HCT116 (cell line): ENCODE results near the gene DENND4A. TPM values are rescaled to one million over a fixed set of nuclear protein-coding genes. Genes with fewer than 3 reads are reported as not detected.

Source experiments
- ATAC-seq: fragments of 200-7000 bp; cut with Tn5 transposase; 2 replicates; pipeline ENCODE4 v1.9.1; 2020; ENCODE audit warnings: mild to moderate bottlenecking, moderate library complexity
- BruUV-seq: library from RNA; stranded (reverse); fragments of 400-500 nt; replicated peaks from 2 replicates; lab custom pipeline; 2021; lab: Mats Ljungman, UMichigan
- CTCF ChIA-PET: fragments of 300-600 bp; sonication (Branson Sonifier 250); formaldehyde crosslinking; loops from one replicate; lab custom pipeline; 2021; ENCODE audit warnings: antibody characterized with exemption; lab: Charles Lee
- POLR2A ChIA-PET: fragments of 300-600, 350-600 bp; sonication (Branson Sonifier 250); formaldehyde crosslinking; loops from one replicate; lab custom pipeline; 2021; ENCODE audit warnings: antibody characterized with exemption; lab: Charles Lee
- RAD21 ChIA-PET, 2 experiments: fragments of 300-600 bp; sonication (Branson Sonifier 250); formaldehyde crosslinking; loops; one replicate each; lab custom pipeline; 2023; ENCODE audit warnings: low total read pairs in 2 of 2; ENCODE audit not compliant: uncharacterized antibody in 2 of 2, unreplicated experiment in 2 of 2, low non-redundant PET in 1 of 2; lab: Charles Lee
- DNase-seq: peaks from one replicate; pipeline ENCODE4 v3.0.0-alpha.2; 2010; ENCODE audit warnings: low read depth, low spot score
- H2AFZ ChIP-seq: fragments of 200-600 bp; shearing (Covaris generic), sonication (generic); 2 replicates; pipeline ENCODE4 v1.6.1; 2017; ENCODE audit warnings: low read depth, mixed run types, mixed read lengths, antibody characterized with exemption, low read length; ENCODE audit not compliant: poor library complexity, severe bottlenecking
- H3K27ac ChIP-seq: 2 replicates; pipeline ENCODE4 v1.5.1; 2012; ENCODE audit warnings: low read depth, low read length
- H3K27me3 ChIP-seq: fragments of 200-600 bp; sonication (generic); 2 replicates; pipeline ENCODE4 v1.6.1; 2016; ENCODE audit warnings: mixed run types, low read length, mixed read lengths; ENCODE audit not compliant: insufficient read depth
- H3K36me3 ChIP-seq, 2 experiments: fragments of 200-500 bp in 1 of 2; fragments of 200-600 bp in 1 of 2; sonication (Bioruptor generic) in 1 of 2; sonication (generic) in 1 of 2; 2 replicates each; pipeline versions ENCODE4 v1.5.1 to v1.6.1; 2014 to 2016; ENCODE audit warnings: low read length in 2 of 2, inconsistent platforms in 1 of 2, mixed read lengths in 1 of 2, mixed run types in 1 of 2; ENCODE audit not compliant: insufficient read depth in 2 of 2, control insufficient read depth in 1 of 2
- H3K4me1 ChIP-seq, 2 experiments: fragments of 200-600 bp in 1 of 2; sonication (generic) in 1 of 2; 2 replicates each; pipeline versions ENCODE4 v1.5.1 to v1.6.1; 2012 to 2017; ENCODE audit warnings: low read length in 2 of 2, inconsistent platforms in 1 of 2, mild to moderate bottlenecking in 1 of 2, mixed read lengths in 1 of 2, mixed run types in 1 of 2, moderate library complexity in 1 of 2; ENCODE audit not compliant: insufficient read depth in 2 of 2, control insufficient read depth in 1 of 2
- H3K4me2 ChIP-seq: fragments of 200-600 bp; sonication (generic); 2 replicates; pipeline ENCODE4 v1.6.1; 2017; ENCODE audit warnings: mixed run types, low read length, mixed read lengths
- H3K4me3 ChIP-seq, 2 experiments: fragments of 200-600 bp in 1 of 2; sonication (generic) in 1 of 2; replicated peaks in 1 of 2; 2 replicates each; pipeline ENCODE4 v1.5.1; 2011 to 2016; ENCODE audit warnings: low read length in 2 of 2, control low read depth in 1 of 2, low read depth in 1 of 2, mild to moderate bottlenecking in 1 of 2, mixed read lengths in 1 of 2, mixed run types in 1 of 2
- H3K79me2 ChIP-seq: fragments of 200-600 bp; sonication (generic); 2 replicates; pipeline ENCODE4 v1.6.1; 2017; ENCODE audit warnings: mild to moderate bottlenecking, mixed run types, low read length, moderate library complexity, mixed read lengths; ENCODE audit not compliant: insufficient read depth
- H3K9ac ChIP-seq: fragments of 200-600 bp; sonication (generic); 2 replicates; pipeline ENCODE4 v1.6.1; 2016; ENCODE audit warnings: low read length, mixed read lengths
- H3K9me2 ChIP-seq: fragments of 200-600 bp; sonication (generic), shearing (Covaris generic); 2 replicates; pipeline ENCODE4 v1.6.1; 2017; ENCODE audit warnings: mixed run types, mild to moderate bottlenecking, moderate library complexity; ENCODE audit not compliant: insufficient read depth
- H3K9me3 ChIP-seq, 2 experiments: fragments of 200-500 bp in 1 of 2; fragments of 200-600 bp in 1 of 2; sonication (Bioruptor generic) in 1 of 2; sonication (generic) in 1 of 2; 2 replicates each; pipeline ENCODE4 v1.6.1; 2014 to 2017; ENCODE audit warnings: low read length in 2 of 2, mixed read lengths in 2 of 2, inconsistent platforms in 1 of 2, low read depth in 1 of 2, mild to moderate bottlenecking in 1 of 2, mixed run types in 1 of 2, moderate library complexity in 1 of 2; ENCODE audit not compliant: control insufficient read depth in 1 of 2, insufficient read depth in 1 of 2
- H4K20me1 ChIP-seq: fragments of 200-600 bp; sonication (generic), shearing (Covaris generic); 2 replicates; pipeline ENCODE4 v1.6.1; 2017; ENCODE audit warnings: mixed run types, mild to moderate bottlenecking, moderate library complexity; ENCODE audit not compliant: insufficient read depth
- CBX3 ChIP-seq: IDR thresholded peaks from 2 replicates; pipeline ENCODE4 v1.6.1; 2012; ENCODE audit warnings: low read depth
- CEBPB ChIP-seq: IDR thresholded peaks from 2 replicates; pipeline ENCODE4 v1.6.1; 2012; ENCODE audit warnings: low read depth
- EGR1 ChIP-seq: IDR thresholded peaks from 2 replicates; pipeline ENCODE4 v1.6.1; 2012; ENCODE audit warnings: low read depth
- ELF1 ChIP-seq: IDR thresholded peaks from 2 replicates; pipeline ENCODE4 v1.6.1; 2012; ENCODE audit warnings: low read depth, borderline replicate concordance
- EZH2 ChIP-seq: fragments of 200-600 bp; sonication (generic); IDR thresholded peaks from 2 replicates; pipeline ENCODE4 v1.6.1; 2017; ENCODE audit warnings: antibody characterized with exemption, mixed run types
- EZH2phosphoT487 ChIP-seq: fragments of 200-600 bp; IDR thresholded peaks from 2 replicates; pipeline ENCODE4 v1.6.1; 2018; ENCODE audit warnings: antibody characterized with exemption, borderline replicate concordance
- FOSL1 ChIP-seq: IDR thresholded peaks from 2 replicates; pipeline ENCODE4 v1.6.1; 2012; ENCODE audit warnings: low read depth
- RAD21 ChIP-seq: IDR thresholded peaks from 2 replicates; pipeline ENCODE4 v1.6.1; 2012; ENCODE audit warnings: low read depth, mild to moderate bottlenecking
- SIN3A ChIP-seq: IDR thresholded peaks from 2 replicates; pipeline ENCODE4 v1.6.1; 2012; ENCODE audit warnings: low read depth
- SP1 ChIP-seq: IDR thresholded peaks from 2 replicates; pipeline ENCODE4 v1.6.1; 2012; ENCODE audit warnings: low read depth
- TCF7L2 ChIP-seq: IDR thresholded peaks from 2 replicates; pipeline ENCODE4 v1.7.0; 2011; ENCODE audit warnings: borderline replicate concordance, inconsistent platforms; ENCODE audit not compliant: insufficient read depth, insufficient read length; ENCODE audit errors: extremely low read depth
- YY1 ChIP-seq: IDR thresholded peaks from 2 replicates; pipeline ENCODE4 v1.6.1; 2011; ENCODE audit warnings: low read length, low read depth, moderate library complexity, mild to moderate bottlenecking; ENCODE audit not compliant: insufficient replicate concordance; ENCODE audit errors: extremely low read depth
- ZFX ChIP-seq: fragments of 450-650 bp; IDR thresholded peaks from 2 replicates; pipeline ENCODE4 v1.6.1; 2017
- ZNF274 ChIP-seq: fragments of 200-500 bp; sonication (Bioruptor generic); IDR thresholded peaks from 2 replicates; pipeline ENCODE4 v1.6.1; 2014; ENCODE audit warnings: mild to moderate bottlenecking, low read depth, low read length, inconsistent platforms
- intact Hi-C: fragments of 100-400 bp; cut with micrococcal nuclease; formaldehyde crosslinking; loops from 2 replicates; pipeline ENCODE4 v1.10.0; 2022
- total RNA-seq: library from RNA; stranded (reverse); gene quantifications from one replicate; pipeline ENCODE4 v1.2.1, GENCODE V29; 2021; ENCODE audit not compliant: unreplicated experiment
- TF ChIP-seq, protein P1 (sequence below), 3 experiments: fragments of 200-600 bp in 1 of 3; sonication (generic) in 1 of 3; IDR thresholded peaks in 2 of 3; conservative IDR thresholded peaks in 1 of 3; 2 replicates each; pipeline ENCODE4 v1.5.1; 2012 to 2017; ENCODE audit warnings: low read depth in 2 of 3, low read length in 2 of 3, antibody characterized with exemption in 1 of 3, borderline replicate concordance in 1 of 3, control low read depth in 1 of 3, mild to moderate bottlenecking in 1 of 3, mixed read lengths in 1 of 3, mixed run types in 1 of 3, moderate library complexity in 1 of 3; ENCODE audit not compliant: insufficient read depth in 1 of 3
- TF ChIP-seq, protein P2 (sequence below): IDR thresholded peaks from 2 replicates; pipeline ENCODE4 v1.6.1; 2012
- TF ChIP-seq, protein P3 (sequence below): IDR thresholded peaks from 2 replicates; pipeline ENCODE4 v1.6.1; 2011; ENCODE audit warnings: mild to moderate bottlenecking, low read length, moderate library complexity; ENCODE audit not compliant: insufficient replicate concordance; ENCODE audit errors: extremely low read depth

Gene DENND4A
- total RNA-seq, 1 experiment from 2014 or later: 9.1 TPM

DNA sequence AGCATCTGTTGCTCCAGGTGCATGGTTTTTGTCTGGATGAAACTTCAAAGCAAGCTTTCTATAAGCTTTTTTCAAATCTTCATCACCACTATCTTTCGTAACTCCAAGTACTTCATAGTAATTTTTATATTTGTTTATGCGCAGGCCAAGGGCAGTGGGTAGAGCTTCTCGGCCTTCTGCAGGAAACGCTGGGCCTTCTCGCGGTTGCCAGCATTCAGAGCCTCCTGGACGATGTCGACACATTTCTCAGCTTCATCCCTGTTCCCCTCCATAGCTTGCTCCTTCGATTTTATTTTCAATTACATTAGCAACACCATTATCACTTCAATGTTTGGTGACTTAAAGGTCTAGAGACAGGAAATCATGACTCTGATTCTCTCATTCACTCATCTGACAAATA, 20.2 kb downstream of the DENND4A start (continued):
- TF ChIP-seq, protein P1, sequence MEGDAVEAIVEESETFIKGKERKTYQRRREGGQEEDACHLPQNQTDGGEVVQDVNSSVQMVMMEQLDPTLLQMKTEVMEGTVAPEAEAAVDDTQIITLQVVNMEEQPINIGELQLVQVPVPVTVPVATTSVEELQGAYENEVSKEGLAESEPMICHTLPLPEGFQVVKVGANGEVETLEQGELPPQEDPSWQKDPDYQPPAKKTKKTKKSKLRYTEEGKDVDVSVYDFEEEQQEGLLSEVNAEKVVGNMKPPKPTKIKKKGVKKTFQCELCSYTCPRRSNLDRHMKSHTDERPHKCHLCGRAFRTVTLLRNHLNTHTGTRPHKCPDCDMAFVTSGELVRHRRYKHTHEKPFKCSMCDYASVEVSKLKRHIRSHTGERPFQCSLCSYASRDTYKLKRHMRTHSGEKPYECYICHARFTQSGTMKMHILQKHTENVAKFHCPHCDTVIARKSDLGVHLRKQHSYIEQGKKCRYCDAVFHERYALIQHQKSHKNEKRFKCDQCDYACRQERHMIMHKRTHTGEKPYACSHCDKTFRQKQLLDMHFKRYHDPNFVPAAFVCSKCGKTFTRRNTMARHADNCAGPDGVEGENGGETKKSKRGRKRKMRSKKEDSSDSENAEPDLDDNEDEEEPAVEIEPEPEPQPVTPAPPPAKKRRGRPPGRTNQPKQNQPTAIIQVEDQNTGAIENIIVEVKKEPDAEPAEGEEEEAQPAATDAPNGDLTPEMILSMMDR (IDR thresholded peaks at IDR 0.05 in 2 of 3, conservative IDR thresholded peaks at IDR 0.05 in 1 of 3; ENCODE audit: borderline replicate concordance in 1 of 3, insufficient read depth in 1 of 3, low read depth in 2 of 3, low read length in 2 of 3): no peak
- no peak for TF ChIP-seq ELF1
- no peak for TF ChIP-seq TCF7L2
- TF ChIP-seq CBX3: no peak
- TF ChIP-seq SP1: no peak

DNA sequence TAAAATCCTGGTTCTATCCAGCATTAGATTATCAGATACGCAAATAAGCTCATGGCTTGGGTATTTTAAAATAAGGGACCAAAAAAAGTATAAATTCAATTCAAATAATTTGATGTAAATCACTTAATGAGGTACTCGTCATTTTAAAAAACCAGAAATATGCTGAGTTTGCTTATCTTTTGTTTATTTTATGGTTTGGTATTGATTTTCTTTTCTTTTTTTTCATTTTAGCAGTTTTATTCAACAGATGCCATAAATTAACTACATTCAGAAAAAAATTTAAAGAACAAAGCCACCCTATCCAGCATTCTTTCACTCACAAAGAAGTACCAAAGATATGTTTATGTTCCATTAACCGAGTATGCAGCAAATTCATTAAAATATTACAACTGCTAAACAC, 22.6 kb downstream of the DENND4A start:
- DNase-seq (no peak), ATAC-seq (no peak)
- H3K27me3 ChIP-seq: no peaks in the 10 kb centered on the region
- H3K9me2 ChIP-seq: no peaks in the 10 kb centered on the region
- intact Hi-C loops: no loop called here
- H3K4me2 ChIP-seq: no peak overlapping the region
- no peaks in the 10 kb centered on the region for H3K4me1 ChIP-seq
- H3K4me3 ChIP-seq: no peak overlapping the region
- POLR2A ChIA-PET: no interaction called here
- no peaks in the 10 kb centered on the region for H3K36me3 ChIP-seq
- RAD21 ChIA-PET: no interaction called here
- no peak overlapping the region for H3K9ac ChIP-seq
- H3K79me2 ChIP-seq: no peaks in the 10 kb centered on the region
- TF ChIP-seq, protein P2, sequence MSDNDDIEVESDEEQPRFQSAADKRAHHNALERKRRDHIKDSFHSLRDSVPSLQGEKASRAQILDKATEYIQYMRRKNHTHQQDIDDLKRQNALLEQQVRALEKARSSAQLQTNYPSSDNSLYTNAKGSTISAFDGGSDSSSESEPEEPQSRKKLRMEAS: no peak
- TF ChIP-seq RAD21 (no peak), ZNF274 (no peak), EGR1 (no peak), EZH2 (no peak), EZH2phosphoT487 (no peak), SP1 (no peak), ZFX (no peak), TCF7L2 (no peak), CEBPB (no peak), FOSL1 (no peak), CBX3 (no peak), ELF1 (no peak), SIN3A (no peak), YY1 (no peak)
- TF ChIP-seq, protein P3, sequence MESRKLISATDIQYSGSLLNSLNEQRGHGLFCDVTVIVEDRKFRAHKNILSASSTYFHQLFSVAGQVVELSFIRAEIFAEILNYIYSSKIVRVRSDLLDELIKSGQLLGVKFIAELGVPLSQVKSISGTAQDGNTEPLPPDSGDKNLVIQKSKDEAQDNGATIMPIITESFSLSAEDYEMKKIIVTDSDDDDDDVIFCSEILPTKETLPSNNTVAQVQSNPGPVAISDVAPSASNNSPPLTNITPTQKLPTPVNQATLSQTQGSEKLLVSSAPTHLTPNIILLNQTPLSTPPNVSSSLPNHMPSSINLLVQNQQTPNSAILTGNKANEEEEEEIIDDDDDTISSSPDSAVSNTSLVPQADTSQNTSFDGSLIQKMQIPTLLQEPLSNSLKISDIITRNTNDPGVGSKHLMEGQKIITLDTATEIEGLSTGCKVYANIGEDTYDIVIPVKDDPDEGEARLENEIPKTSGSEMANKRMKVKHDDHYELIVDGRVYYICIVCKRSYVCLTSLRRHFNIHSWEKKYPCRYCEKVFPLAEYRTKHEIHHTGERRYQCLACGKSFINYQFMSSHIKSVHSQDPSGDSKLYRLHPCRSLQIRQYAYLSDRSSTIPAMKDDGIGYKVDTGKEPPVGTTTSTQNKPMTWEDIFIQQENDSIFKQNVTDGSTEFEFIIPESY: no peak
- TF ChIP-seq, protein P1 (IDR thresholded peaks at IDR 0.05 in 2 of 3, conservative IDR thresholded peaks at IDR 0.05 in 1 of 3; ENCODE audit: borderline replicate concordance in 1 of 3, insufficient read depth in 1 of 3, low read depth in 2 of 3, low read length in 2 of 3): no peak
- no peak overlapping the region for H2AFZ ChIP-seq
- H4K20me1 ChIP-seq: no peaks in the 10 kb centered on the region
- CTCF ChIA-PET: no interaction called here
- H3K9me3 ChIP-seq: no peaks in the 10 kb centered on the region
- H3K27ac ChIP-seq: no peak overlapping the region
- no TSS peak for BruUV-seq
